GM12891 (cell line): ENCODE results near the gene SMPD1.

ENCODE experiments used
- POLR2A ChIP-seq: IDR thresholded peaks from 2 replicates; pipeline ENCODE4 v1.6.1; 2011; ENCODE audit warnings: low read depth, low read length, control low read depth
- POLR2AphosphoS5 ChIP-seq: IDR thresholded peaks from 2 replicates; pipeline ENCODE4 v1.6.1; 2011; ENCODE audit warnings: low read depth, low read length, control low read depth
- TAF1 ChIP-seq: IDR thresholded peaks from 2 replicates; pipeline ENCODE4 v1.6.1; 2011; ENCODE audit warnings: low read depth, low read length, control low read depth

DNA sequence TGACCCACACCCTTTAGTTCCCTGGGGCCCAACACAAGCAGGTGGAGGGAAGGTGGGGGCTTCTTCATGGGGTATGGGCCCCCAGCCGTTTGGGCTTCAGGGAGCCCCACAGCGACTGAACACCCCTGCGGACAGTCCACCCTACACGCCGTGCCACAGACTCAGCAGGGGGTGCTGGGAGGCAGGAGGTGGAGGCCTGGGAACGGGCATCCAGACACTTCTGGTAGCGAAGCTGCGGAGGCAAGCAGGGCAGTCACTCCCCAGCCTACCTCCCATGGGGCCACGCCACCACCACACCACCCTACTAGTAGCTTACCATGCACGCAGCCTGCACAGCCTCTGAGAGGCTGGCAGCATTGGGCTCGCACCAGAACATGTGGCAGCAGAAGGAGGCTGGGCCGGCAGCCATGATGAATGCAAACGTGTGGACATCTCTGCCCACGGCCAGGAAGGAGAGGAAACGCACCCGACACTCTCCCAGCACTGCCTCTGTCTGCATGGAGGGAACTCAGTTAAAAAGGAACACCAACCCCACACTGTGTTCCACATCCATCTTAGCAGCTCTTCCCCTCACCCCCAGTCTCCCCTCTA is 5.3 kb downstream of the SMPD1 start:
- TF ChIP-seq TAF1, result no peak
- no peak for TF ChIP-seq POLR2AphosphoS5
- TF ChIP-seq POLR2A, result 0 out of 2 replicates have a peak, but pooled peaks have one; percentile 22
